ENCODE measurements around the gene MIA.

DNA sequence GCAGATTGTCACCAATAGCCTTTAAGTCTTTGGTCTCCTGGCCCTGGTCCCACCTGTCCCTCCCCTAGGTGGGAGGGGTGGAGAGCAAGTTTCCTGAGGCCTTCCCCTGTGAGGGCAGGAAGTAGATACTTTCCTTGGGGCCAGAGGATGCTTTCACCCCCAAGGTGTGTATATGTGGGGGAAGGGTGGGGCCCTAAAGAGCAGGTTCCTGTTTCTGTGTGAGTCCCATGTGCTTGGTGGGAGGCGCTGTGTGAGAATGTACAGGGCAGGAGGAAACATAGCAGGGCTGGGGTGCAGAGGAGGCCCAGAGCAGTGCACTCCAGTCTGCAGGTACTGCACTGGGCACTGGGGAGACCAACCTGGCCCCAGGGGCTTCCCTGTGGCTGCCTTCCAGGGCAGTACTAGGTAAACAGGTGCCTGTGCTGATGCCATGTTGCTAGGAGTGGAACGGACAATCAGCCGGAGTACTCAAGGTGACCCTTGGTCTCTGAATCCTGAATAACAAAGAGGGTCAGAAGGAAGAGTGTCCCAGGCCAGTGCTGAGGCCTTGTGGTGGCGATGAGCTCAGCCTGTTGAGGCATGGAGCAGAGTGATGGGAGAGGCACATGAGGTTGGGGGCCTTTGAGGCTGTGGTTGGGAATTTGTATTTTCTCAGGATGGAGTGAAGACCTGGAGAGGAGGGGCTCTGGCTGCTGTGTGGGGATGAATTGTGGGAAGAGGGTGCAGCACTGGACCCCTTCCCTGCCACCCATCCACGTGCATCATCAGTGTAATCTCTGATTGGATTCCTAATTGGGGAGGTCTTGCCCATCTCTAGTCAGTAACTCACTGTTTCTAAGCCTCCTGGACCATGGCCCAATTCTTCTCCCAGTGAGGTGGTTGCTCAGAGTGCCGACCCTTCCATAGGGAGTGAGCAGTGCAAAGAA lies 28.8 kb downstream of the MIA start:
- TF ChIP-seq POLR2A (IDR thresholded peaks at IDR 0.05) (no peak), POLR2AphosphoS5 (IDR thresholded peaks at IDR 0.05) (no peak)
- TF ChIP-seq, protein P1, sequence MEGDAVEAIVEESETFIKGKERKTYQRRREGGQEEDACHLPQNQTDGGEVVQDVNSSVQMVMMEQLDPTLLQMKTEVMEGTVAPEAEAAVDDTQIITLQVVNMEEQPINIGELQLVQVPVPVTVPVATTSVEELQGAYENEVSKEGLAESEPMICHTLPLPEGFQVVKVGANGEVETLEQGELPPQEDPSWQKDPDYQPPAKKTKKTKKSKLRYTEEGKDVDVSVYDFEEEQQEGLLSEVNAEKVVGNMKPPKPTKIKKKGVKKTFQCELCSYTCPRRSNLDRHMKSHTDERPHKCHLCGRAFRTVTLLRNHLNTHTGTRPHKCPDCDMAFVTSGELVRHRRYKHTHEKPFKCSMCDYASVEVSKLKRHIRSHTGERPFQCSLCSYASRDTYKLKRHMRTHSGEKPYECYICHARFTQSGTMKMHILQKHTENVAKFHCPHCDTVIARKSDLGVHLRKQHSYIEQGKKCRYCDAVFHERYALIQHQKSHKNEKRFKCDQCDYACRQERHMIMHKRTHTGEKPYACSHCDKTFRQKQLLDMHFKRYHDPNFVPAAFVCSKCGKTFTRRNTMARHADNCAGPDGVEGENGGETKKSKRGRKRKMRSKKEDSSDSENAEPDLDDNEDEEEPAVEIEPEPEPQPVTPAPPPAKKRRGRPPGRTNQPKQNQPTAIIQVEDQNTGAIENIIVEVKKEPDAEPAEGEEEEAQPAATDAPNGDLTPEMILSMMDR (IDR thresholded peaks at IDR 0.05): no peak

Measured in breast epithelium (tissue), 3 donors.